GM21786 (cell line): ENCODE results near the gene SKOR1.

Source experiments
- ATAC-seq: cut with Tn5 transposase; IDR thresholded peaks from one replicate; pipeline ENCODE4 v1.9.1; 2021; ENCODE audit not compliant: unreplicated experiment

The SKOR1 gene

DNA sequence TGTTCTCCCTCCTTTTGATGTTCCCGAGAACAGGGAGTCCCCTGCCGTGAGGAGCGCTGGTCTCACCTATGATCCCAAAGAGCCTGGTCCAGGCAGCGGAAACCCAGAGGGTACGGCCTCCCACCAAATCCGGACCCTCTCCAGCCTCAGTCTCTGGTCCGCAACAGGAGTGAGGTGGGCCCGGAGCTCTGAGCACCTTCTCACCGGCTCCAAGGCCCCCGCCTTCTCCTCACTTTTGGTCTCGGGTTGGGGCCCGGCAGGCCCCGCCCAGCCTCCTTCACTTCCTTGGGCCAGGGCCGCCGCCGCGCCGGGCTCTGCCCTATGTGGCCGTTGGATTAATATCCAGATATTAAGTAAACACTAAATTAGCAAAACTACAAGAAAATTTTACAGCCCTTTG is 5.7 kb upstream of the SKOR1 start:
- no peak for ATAC-seq

DNA sequence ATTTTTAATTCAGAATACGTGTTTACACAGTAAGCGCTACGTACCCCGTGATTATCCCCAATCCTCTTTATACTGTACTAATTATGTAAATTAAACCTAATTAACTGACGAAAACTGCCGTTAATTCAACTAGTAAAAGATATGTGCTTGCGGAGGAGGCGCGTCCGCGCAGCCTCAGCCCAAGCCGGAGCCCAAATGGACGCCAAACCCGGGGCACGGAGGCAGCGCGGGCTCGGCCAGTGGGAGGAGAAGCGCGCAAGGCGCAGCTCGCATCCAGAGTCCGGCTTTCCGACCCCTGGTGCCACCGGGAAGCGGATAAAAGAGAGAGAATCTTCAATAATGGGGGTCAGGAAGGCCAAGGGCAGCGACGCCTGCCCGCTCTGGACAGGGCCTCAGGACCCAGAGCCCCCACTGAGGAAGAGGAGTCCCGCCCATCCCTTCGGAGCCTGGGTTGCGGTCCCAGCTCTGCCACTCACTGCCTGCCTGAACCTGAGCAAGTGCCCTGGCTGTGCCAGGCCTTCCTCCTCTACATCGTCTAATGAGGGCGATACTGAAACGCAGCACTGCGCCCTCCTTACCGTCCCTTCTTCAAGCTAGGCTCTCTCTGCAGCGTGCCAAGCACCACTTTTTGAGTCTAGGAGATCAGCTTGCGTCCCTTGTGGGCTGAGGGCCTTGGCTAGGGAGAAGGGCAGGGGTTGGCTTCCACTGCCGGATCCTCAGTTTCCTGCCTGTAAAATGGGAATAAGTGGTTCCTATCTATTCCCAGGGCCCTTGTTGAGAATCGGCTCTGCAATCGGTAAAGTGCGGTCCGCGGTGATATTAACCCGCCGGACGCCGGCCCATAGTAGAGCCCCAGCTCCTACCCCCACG is 5.0 kb upstream of the SKOR1 start:
- no peak for ATAC-seq

GRCh38 chr15:67820992-67821783 is 4.1 kb upstream of the SKOR1 start:
- no peak for ATAC-seq

DNA sequence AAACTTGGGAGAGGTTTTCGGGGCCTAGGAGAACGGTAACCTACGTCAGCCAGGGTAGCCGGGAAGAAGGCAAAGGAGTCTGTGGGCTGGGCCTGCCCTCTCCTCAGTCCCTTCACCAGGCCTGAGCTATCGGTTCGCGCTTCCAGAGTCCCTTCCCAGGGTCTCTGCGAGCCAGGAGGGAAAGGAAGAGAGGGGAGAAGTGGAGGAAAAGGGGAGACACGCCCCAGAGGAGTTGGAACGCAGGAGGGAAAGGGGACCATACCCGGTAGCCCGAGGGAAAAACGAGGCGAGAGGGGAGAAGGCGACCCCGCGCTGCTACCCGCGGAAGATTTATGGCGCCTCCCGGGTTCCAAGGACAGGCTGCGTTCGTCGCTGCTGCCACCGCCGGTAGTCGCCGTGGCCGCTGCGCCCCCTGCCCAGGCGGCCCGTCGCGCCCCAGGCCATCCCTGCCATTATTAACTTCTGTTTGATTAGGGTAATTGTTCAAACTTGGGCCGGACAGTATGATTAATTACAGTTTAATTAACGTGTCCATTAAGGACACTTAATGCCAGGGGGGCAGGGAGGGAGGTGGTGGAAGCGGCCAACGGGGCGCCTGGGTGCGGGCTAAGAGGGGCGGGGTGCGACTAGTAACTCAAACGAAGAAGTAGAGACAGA is 3.4 kb upstream of the SKOR1 start:
- ATAC-seq = no peak

DNA sequence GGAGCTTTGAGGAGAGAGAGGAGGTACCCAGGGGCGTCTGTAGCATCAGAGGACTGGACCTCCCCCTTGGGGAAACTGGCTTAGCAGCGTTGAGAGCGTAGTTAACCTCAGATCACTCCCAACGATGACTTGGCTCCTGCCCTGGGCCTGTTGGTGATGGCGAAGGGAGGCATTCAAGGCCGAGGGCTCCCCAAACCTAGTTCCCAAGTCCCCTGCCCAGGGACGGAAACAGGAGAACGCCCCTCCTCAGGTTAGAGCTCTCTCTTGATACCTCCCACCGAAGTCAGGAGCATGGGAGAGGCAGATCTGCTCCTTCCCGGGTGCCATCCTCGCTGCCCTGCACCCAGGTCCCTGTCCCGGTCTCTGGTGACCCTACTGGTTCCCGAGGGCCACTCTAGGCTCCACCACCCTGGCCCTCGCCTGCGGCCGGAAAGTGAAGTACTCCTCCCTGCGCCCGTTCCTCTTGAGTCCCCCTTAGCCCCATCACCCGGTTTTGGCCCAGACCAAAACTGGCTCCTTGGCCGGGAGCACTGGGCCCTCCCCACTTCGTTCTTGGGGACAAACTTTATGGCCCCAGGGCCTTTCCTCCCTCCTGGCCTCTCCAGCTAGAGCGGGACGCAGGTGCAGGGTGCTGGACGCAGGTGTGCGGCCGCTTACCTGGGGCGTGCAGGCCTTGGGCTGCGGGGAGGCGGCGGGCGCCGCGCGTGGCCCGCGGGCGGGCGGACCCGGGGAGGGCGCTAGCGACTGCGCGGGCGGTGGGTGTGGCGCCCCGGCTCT is 2.6 kb upstream of the SKOR1 start:
- no peak for ATAC-seq

DNA sequence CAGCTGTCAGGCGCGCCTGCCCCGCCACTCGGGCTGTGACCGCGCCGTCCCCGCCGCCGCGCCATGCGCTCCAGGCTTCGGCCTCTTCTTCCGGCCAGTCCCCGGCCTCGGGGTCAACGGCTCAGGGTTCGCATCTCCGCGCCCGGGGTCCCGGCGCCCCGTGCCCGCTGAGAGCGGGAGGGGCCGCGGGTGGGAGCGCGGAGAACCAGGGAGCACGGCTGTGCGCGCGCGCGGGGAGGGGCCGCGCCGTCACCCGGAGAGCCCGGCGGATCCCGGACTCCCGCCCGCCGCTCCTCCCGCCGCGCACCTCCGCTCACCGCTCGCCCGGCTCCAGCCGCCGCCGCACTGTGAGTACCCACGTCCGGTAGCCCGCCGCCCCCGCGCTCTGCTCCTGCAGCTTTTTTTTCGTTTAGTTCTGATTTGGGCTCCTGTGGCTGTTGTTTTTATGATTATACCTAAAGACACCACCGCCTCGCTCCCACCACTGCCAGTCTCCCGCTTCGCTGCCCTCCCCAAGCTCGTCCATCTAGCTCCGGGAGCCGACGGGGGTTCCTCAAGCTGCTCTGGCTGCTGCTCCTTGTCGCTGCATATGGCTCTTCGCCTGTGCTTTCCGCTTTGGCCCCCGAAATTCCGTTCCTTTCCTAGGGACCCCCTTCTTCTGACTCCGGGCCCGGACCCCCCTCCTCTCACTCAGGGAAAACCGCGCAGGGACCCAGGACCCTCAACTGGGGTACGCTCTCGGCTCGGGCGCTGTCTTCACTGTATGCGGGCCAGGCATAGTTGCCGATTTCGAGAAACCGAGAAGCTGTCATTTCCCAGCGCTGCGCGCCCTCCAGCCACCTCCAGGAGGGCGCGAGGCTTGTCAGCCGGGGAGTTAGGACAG is 1.8 kb upstream of the SKOR1 start:
- no peak for ATAC-seq

DNA sequence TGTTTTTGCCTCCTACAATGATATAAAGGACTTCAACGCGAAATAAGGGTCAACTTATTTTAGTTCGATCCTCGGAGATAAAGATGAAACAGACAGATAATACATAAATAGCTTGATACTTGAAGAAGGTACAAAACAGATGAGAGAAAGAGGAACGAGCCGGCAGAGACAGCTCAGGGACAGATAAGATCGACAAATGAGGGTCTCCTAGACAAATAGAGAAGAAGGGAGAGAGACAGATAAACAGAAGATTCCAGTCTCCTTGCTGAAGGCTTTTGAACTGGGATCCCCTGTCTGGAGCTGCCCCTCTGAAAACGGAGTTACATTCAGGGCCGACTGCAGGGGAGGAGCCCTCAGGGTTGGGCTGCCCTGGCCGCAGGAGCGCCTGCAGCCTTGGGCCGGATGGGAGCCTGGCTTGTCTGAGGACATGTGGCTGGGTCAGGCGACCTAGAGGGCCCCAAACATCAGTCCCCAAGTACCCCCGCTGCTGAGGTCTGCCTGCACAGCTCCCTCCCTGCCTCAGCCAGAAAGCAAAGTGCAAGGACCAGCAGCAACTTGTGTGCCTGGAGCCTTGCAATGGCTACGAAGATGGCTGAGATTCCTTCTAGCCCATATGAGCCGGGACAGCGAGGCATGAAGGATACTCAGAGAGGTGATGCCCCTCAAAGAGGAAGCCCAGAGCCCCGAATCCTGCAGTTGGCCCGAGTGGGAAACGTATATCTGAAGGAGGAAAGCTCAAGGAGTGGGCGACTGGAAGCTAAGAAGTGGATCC is 926 bp upstream of the SKOR1 start:
- ATAC-seq = no peak

DNA sequence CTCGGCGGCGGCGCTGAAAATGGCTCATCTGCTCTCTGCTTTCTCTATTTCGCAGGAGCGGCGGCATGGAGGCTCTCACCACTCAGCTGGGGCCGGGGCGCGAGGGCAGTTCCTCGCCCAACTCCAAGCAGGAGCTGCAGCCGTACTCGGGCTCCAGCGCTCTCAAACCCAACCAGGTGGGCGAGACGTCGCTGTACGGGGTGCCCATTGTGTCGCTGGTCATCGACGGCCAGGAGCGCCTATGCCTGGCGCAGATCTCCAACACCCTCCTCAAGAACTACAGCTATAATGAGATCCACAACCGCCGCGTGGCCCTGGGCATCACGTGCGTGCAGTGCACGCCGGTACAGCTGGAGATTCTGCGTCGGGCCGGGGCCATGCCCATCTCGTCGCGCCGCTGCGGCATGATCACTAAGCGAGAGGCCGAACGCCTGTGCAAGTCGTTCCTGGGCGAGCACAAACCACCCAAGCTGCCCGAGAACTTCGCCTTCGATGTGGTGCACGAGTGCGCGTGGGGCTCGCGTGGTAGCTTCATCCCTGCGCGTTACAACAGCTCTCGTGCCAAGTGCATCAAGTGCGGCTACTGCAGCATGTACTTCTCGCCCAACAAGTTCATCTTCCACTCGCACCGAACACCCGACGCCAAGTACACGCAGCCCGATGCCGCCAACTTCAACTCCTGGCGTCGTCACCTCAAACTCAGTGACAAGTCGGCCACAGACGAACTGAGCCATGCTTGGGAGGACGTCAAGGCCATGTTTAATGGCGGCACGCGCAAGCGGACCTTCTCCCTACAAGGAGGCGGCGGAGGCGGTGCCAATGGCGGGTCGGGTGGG is 790 bp downstream of the SKOR1 start:
- no peak for ATAC-seq

GRCh38 chr15:67826717-67827561 is 1.6 kb downstream of the SKOR1 start:
- no peak for ATAC-seq

GRCh38 chr15:67827562-67828277 is 2.4 kb downstream of the SKOR1 start:
- no peak for ATAC-seq

DNA sequence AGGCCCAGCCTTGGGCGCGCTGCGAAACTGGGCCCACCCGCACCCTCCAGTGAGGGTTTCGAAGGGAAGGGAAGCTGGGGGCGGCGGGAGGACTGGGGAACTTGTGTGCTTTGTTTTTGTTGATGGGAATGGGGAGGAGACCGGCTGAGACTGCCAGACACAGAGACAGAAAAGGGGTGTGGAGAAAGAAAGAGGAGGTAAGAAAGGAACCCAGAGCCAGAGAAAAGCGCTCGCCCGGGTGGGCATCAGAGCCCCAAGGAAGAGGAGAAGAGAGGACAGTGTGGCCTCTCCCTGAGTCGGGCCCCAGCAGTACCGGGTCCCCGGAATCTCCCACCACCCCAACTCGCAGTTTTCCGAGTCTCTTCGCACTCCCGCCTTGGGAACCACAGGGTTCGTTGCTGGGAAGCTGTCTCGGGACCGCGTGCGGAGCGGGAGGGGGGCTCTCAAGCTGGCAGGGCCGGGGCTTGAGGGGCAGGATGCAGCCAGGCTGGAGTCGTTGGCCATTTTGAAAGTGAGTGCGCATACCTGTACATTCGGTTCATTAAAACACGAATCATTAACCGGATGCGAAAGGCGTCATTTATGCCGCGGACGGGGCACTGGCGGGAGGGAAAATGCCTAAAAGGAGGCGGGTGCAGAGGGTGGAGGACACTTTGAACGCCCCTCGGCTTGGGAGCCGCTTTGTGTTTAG is 3.1 kb downstream of the SKOR1 start:
- no peak for ATAC-seq

GRCh38 chr15:67828969-67829646 is 3.8 kb downstream of the SKOR1 start:
- no peak for ATAC-seq

DNA sequence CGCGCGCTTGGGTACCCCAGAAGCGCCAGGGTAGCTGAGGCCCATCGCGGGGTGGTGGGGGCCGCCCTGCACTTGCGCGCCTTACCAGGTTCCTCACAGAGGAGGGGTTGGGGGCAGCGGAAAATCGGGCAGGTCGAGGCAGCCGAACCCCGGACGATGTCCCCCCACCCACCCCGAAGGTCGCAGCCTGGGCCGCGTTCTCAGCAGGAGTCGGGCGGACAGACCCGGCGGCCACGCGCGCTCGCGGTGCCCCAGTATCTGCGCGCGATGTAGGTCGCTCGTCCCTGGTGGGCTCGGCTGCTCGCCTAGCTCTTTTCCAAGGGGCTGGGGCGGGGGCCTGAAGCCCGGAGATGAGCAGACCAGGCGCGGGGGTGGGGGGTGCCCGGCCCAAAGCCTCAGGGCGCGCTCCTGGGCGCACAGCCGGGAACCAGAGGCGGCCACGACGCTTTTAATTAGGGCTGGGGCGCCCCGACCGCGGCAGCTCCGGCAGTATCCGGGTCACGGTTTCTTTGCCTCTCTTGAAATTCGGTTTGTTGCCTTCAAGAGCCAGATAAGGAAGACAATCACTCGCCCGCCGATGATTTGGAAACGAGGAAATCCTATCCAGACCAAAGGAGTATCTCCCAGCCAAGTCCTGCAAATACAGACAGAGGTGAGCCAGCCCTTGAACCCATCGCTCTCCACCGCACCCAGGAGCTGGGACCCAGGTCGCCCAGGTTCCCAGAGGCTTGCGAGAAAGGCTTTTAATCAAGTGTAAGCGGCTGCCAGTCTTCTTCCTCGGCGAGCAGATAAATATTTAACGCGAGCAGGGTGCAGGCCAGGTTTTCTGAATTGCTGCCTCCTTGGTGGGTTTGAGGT is 4.6 kb downstream of the SKOR1 start:
- ATAC-seq = no peak

- no peak for ATAC-seq
These were observed 6.1 kb downstream of the SKOR1 start for GRCh38 chr15:67831363-67831762.
